CD4-positive, alpha-beta T cell treated with Interferon alpha-2 for 1 hour (primary cell): Measurements from ENCODE around the gene RNF208.

Source experiments
- DNase-seq, 2 donors: peaks; one replicate each; pipeline ENCODE4 v3.0.0-alpha.2; 2020 to 2022

The RNF208 gene

GRCh38 chr9:137189297-137190295 lies 32.4 kb downstream of the RNF208 start:
- no peak for DNase-seq

- DNase-seq, result peak; percentile 91 to 94
Observed at GRCh38 chr9:137188490-137189296, 33.3 kb downstream of the RNF208 start, which contains the start of the genes ANAPC2 and SSNA1. Gene ANAPC2, minus strand, starts transcription at chr9:137188560. Its CDS starts 28 bp downstream, at chr9:137188532. Gene SSNA1, plus strand, starts transcription at chr9:137188676. Its CDS starts 51 bp downstream, at chr9:137188727.

- DNase-seq, result no peak
Observed at GRCh38 chr9:137188086-137188489, 34.0 kb downstream of the RNF208 start.

GRCh38 chr9:137187386-137187785 lies 34.7 kb downstream of the RNF208 start:
- no peak for DNase-seq

GRCh38 chr9:137186385-137186784 lies 35.7 kb downstream of the RNF208 start:
- no peak for DNase-seq

- no peak for DNase-seq
Observed at GRCh38 chr9:137185921-137186320, 36.1 kb downstream of the RNF208 start.

GRCh38 chr9:137184881-137185660 lies 37.0 kb downstream of the RNF208 start:
- DNase-seq, result no peak

GRCh38 chr9:137183980-137184595 lies 38.0 kb downstream of the RNF208 start:
- DNase-seq, result no peak

GRCh38 chr9:137182836-137183235 lies 39.2 kb downstream of the RNF208 start:
- DNase-seq, result no peak

- no peak for DNase-seq
Observed at GRCh38 chr9:137181680-137182079, 40.4 kb downstream of the RNF208 start.

GRCh38 chr9:137180491-137180890 lies 41.5 kb downstream of the RNF208 start:
- DNase-seq, result no peak

GRCh38 chr9:137179761-137180160 lies 42.3 kb downstream of the RNF208 start:
- DNase-seq, result no peak

GRCh38 chr9:137178939-137179630 lies 43.0 kb downstream of the RNF208 start:
- no peak for DNase-seq

GRCh38 chr9:137178201-137178938 lies 43.7 kb downstream of the RNF208 start:
- DNase-seq, result no peak

- peak in 1 of 2 donors; percentile 37 for DNase-seq
Observed at GRCh38 chr9:137176302-137177182, 45.5 kb downstream of the RNF208 start.

GRCh38 chr9:137175345-137175961 lies 46.6 kb downstream of the RNF208 start:
- DNase-seq, result no peak

GRCh38 chr9:137174722-137175293 lies 47.2 kb downstream of the RNF208 start:
- no peak for DNase-seq

- no peak for DNase-seq
Observed at GRCh38 chr9:137173796-137174664, 48.0 kb downstream of the RNF208 start.
